ENCODE data around the gene MLYCD. TPM values are rescaled to one million over a fixed set of nuclear protein-coding genes. Genes with fewer than 3 reads are reported as not detected.

The MLYCD gene
- total RNA-seq, 1 donor from 2014 or later = 5.3 TPM

DNA sequence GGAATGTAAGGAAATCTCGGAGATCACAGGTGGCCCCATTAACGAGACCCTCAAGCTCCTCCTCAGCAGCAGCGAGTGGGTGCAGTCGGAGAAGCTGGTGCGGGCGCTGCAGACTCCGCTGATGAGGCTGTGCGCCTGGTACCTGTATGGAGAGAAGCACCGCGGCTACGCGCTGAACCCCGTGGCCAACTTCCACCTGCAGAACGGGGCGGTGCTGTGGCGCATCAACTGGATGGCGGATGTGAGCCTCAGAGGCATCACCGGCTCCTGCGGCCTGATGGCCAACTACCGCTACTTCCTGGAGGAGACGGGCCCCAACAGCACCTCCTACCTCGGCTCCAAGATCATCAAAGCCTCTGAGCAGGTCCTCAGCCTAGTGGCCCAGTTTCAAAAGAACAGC is 16.2 kb downstream of the MLYCD start:
- Mint-ChIP-seq H3K4me3 (ENCODE audit: unreplicated experiment) (no peak overlapping the region), H3K36me3 (ENCODE audit: unreplicated experiment) (peaks cover 50% of the 10 kb centered on the region)
- TF ChIP-seq, protein P1, sequence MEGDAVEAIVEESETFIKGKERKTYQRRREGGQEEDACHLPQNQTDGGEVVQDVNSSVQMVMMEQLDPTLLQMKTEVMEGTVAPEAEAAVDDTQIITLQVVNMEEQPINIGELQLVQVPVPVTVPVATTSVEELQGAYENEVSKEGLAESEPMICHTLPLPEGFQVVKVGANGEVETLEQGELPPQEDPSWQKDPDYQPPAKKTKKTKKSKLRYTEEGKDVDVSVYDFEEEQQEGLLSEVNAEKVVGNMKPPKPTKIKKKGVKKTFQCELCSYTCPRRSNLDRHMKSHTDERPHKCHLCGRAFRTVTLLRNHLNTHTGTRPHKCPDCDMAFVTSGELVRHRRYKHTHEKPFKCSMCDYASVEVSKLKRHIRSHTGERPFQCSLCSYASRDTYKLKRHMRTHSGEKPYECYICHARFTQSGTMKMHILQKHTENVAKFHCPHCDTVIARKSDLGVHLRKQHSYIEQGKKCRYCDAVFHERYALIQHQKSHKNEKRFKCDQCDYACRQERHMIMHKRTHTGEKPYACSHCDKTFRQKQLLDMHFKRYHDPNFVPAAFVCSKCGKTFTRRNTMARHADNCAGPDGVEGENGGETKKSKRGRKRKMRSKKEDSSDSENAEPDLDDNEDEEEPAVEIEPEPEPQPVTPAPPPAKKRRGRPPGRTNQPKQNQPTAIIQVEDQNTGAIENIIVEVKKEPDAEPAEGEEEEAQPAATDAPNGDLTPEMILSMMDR (IDR thresholded peaks at IDR 0.05) = no peak

DNA sequence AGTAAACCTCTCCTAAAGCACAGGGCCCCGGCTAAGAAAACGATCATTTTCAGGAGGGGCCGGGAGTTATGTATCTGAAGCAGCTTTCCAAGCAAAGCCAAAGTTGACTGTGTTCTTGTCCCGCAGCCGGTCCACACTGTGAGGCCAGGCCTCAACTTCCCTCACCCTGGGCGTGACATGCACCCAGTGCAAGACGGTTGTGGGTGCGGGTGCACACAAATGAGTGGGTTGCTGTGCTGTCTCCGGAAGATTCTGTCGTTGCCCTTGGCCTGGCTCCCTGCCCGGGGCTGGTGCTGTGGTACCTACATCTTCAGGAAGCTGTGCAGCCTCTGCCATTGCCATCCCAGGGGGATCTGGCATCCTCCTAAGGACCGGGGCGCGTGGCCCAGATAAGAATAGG is 16.6 kb downstream of the MLYCD start:
- TF ChIP-seq, protein P1 (IDR thresholded peaks at IDR 0.05) = no peak
- H3K27ac Mint-ChIP-seq (ENCODE audit: unreplicated experiment) = no peak overlapping the region

More for the DNA sequence above, 16.2 kb downstream of the MLYCD start:
- H3K27ac Mint-ChIP-seq (ENCODE audit: unreplicated experiment) = no peak overlapping the region
- no peak for DNase-seq (ENCODE audit: extremely low spot score, unreplicated experiment)
- H3K9me3 Mint-ChIP-seq (ENCODE audit: unreplicated experiment) = no peaks in the 10 kb centered on the region
- H3K27me3 Mint-ChIP-seq (ENCODE audit: unreplicated experiment) = no peaks in the 10 kb centered on the region
- no peaks in the 10 kb centered on the region for H3K4me1 Mint-ChIP-seq (ENCODE audit: unreplicated experiment)

DNA sequence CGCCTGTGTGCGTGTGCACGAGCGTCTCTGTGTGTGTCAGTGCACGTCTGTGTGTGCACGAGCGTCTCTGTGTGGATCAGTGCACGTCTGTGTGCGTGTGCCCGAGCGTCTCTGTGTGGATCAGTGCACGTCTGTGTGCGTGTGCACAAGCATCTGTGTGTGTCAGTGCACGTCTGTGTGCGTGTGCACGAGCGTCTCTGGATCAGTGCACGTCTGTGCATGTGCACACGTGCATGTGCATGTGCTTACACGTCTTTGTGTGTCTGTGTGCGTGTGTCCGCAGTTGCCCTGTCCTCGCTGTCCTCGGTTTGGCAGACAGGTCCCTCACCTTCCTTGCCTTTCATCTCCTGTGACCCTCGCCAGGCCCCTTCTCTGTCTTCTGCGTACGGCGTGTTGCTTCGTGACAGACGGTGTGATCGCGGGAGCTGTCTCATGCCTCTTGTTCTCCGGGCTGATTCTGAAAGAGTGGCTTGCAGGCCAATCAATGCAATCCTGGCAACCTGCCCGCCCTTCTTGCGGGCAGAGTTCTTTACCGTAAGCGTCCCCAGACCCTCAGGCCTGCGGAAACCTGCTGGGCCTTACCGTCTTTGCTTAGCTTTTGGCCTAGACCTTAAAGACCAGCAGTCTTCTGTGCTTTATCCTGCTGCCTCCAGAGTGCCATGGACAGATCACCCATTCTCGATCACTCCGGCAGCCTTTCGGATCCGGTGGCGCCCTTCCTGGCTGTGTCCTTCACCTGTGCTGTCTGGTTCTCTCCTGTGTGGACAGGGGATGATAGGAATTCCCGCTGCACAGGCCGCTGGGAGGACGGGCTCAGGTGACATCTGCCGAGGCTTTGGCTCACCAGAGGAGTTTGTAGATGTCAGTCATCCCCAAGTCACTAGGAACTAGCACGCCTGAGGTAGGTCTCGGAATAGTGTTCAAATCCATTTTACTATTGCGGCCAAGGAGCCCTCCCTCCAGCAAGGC is 18.5 kb downstream of the MLYCD start:
- DNase-seq (ENCODE audit: extremely low spot score, unreplicated experiment) = no peak
- no peak overlapping the region for H3K27ac Mint-ChIP-seq (ENCODE audit: unreplicated experiment)
- H3K4me1 Mint-ChIP-seq (ENCODE audit: unreplicated experiment) = no peaks in the 10 kb centered on the region
- TF ChIP-seq, protein P1 (IDR thresholded peaks at IDR 0.05) = no peak
- peaks cover 44% of the 10 kb centered on the region for H3K36me3 Mint-ChIP-seq (ENCODE audit: unreplicated experiment)
- H3K4me3 Mint-ChIP-seq (ENCODE audit: unreplicated experiment) = no peak overlapping the region
- no peaks in the 10 kb centered on the region for H3K27me3 Mint-ChIP-seq (ENCODE audit: unreplicated experiment)
- no peaks in the 10 kb centered on the region for H3K9me3 Mint-ChIP-seq (ENCODE audit: unreplicated experiment)

More for the DNA sequence above, 16.6 kb downstream of the MLYCD start:
- no peak for DNase-seq (ENCODE audit: extremely low spot score, unreplicated experiment)
- Mint-ChIP-seq H3K9me3 (ENCODE audit: unreplicated experiment) (no peaks in the 10 kb centered on the region), H3K4me3 (ENCODE audit: unreplicated experiment) (no peak overlapping the region), H3K36me3 (ENCODE audit: unreplicated experiment) (peaks cover 52% of the 10 kb centered on the region), H3K27me3 (ENCODE audit: unreplicated experiment) (no peaks in the 10 kb centered on the region), H3K4me1 (ENCODE audit: unreplicated experiment) (no peaks in the 10 kb centered on the region)

DNA sequence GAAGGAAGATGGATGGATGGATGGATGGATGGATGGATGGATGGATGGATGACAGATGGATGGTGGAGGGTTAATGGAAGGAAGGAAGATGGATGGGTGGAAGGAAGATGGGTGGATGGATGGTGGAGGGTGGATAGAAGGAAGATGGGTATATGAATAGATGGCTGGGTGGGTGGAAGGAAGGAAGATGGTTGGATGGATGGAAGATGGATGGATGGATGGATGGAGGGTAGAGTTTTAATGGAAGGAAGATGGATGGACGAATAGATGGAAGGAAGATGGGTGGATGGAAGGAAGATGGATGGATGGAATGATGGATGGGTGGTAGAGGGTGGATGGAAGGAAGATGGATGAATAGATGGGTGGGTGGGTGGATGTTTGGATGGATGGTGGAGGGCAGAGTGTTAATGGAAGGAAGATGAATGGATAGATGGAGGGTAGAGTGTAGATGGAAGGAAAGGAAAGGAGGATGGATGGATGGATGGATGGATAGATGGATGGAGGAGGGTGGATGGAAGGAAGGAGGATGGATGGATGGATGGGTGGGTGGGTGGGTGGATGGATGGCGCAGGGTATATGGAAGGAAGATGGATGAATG is 22.1 kb downstream of the MLYCD start:
- Mint-ChIP-seq H3K27ac (ENCODE audit: unreplicated experiment) (no peak overlapping the region), H3K4me1 (ENCODE audit: unreplicated experiment) (no peaks in the 10 kb centered on the region), H3K4me3 (ENCODE audit: unreplicated experiment) (no peak overlapping the region), H3K9me3 (ENCODE audit: unreplicated experiment) (no peaks in the 10 kb centered on the region), H3K36me3 (ENCODE audit: unreplicated experiment) (peaks cover 27% of the 10 kb centered on the region), H3K27me3 (ENCODE audit: unreplicated experiment) (no peaks in the 10 kb centered on the region)
- DNase-seq (ENCODE audit: extremely low spot score, unreplicated experiment) = no peak
- TF ChIP-seq, protein P1 (IDR thresholded peaks at IDR 0.05) = no peak

All from osteocyte (in vitro differentiated cells).